Stomach (tissue), 9 donors: ENCODE data around the gene FBXO48. TPM values are rescaled to one million over a fixed set of nuclear protein-coding genes. Genes with fewer than 3 reads are reported as not detected.
A peak's percentile ranks its signal among the peaks of the same experiment; 100 is the strongest.

Experiments
- DNase-seq, 2 donors: peaks; one replicate each; pipeline versions ENCODE4 v3.0.0 to v3.0.0-alpha.2; 2013 to 2019
- H3K27ac ChIP-seq, 5 donors: fragments of 200-600 bp in 4 of 5; sonication (generic) in 4 of 5; one replicate each; pipeline ENCODE4 v1.5.1; 2013 to 2019; ENCODE audit warnings: mild to moderate bottlenecking in 1 of 5, moderate library complexity in 1 of 5
- H3K27me3 ChIP-seq, 3 donors: fragments of 200-600 bp; sonication (generic); one replicate each; pipeline ENCODE4 v1.5.1; 2017 to 2019; ENCODE audit warnings: mixed run types in 1 of 3
- H3K36me3 ChIP-seq, 4 donors: fragments of 200-600 bp; sonication (generic); 1 replicate in 3 of 4; 2 replicates in 1 of 4; pipeline ENCODE4 v1.5.1; 2016 to 2019
- H3K4me1 ChIP-seq, 4 donors: fragments of 200-600 bp; sonication (generic); one replicate each; pipeline ENCODE4 v1.5.1; 2016 to 2019
- H3K4me3 ChIP-seq, 4 donors: fragments of 200-600 bp; sonication (generic) in 3 of 4; one replicate each; pipeline ENCODE4 v1.5.1; 2016 to 2019; ENCODE audit warnings: mild to moderate bottlenecking in 1 of 4
- H3K9me3 ChIP-seq, 4 donors: fragments of 200-600 bp; sonication (generic); one replicate each; pipeline ENCODE4 v1.5.1; 2016 to 2019
- CTCF ChIP-seq, 7 experiments: fragments of 450-650 bp in 4 of 7; fragments of 200-600 bp in 3 of 7; sonication (generic) in 3 of 7; IDR thresholded peaks; one replicate each; pipeline ENCODE4 v1.5.1; 2016 to 2019; ENCODE audit warnings: antibody characterized with exemption in 7 of 7, control low read depth in 2 of 7, mild to moderate bottlenecking in 1 of 7
- EP300 ChIP-seq: sonication (generic); formaldehyde crosslinking; IDR thresholded peaks from one replicate; pipeline ENCODE4 v1.6.1; 2017; ENCODE audit warnings: antibody characterized with exemption
- POLR2A ChIP-seq, 4 donors: fragments of 450-650 bp; IDR thresholded peaks; one replicate each; pipeline ENCODE4 v1.6.1; 2016; ENCODE audit warnings: antibody characterized with exemption in 4 of 4, control low read depth in 2 of 4, mild to moderate bottlenecking in 1 of 4, moderate library complexity in 1 of 4
- POLR2AphosphoS5 ChIP-seq, 3 donors: sonication (generic); formaldehyde crosslinking; IDR thresholded peaks; one replicate each; pipeline ENCODE4 v1.6.1; 2016; ENCODE audit warnings: antibody characterized with exemption in 3 of 3
- WGBS, 5 donors: extraction: QIAGEN DNeasy Blood & Tissue Kit in 3 of 5; methylation state at CpG; one replicate each; pipeline versions ENCODE4 v1.1.5 to v1.1.7; 2013 to 2018; 5-methylcytosine and 5-hydroxymethylcytosine counted together
- intact Hi-C: fragments of 100-400 bp; cut with DNase I; formaldehyde crosslinking; loops from one replicate; pipeline ENCODE4 v1.15.1; 2023; ENCODE audit warnings: low total_unique reads
- polyA plus RNA-seq, 3 donors: library from polyadenylated mRNA; stranded (reverse); fragments of 200-250 nt; gene quantifications; one replicate each; pipeline ENCODE4 v1.2.3, GENCODE V29; 2013
- total RNA-seq, 5 donors: library from RNA; depleted of rRNA; stranded (reverse); fragments of >200 nt; gene quantifications; one replicate each; pipeline versions ENCODE4 v1.1.0 to v1.2.3, GENCODE V29; 2014 to 2016
- donor health status: healthy with polysubstance abuse.
- donor health status: Bipolar disorder and iron deficiency.
- donor health status: healthy.

FBXO48 gene
- total and polyA plus RNA-seq, 8 donors: 0.43 to 1.2 (median 0.58) TPM; not detected in 1

- peak overlapping the region; percentile 57 to 94 (median 82) for H3K4me3 ChIP-seq
- TF ChIP-seq CTCF (IDR thresholded peaks at IDR 0.05) (peak in 1 of 7 experiments; percentile 23), POLR2AphosphoS5 (IDR thresholded peaks at IDR 0.05) (no peak), EP300 (no peak), POLR2A (IDR thresholded peaks at IDR 0.05) (no peak)
- intact Hi-C loops: loop anchor here (10.0 kb wide), 1 partner anchor 248 kb away; no protein-coding TSS in a partner anchor
- no peaks in the 10 kb centered on the region for H3K36me3 ChIP-seq
- H3K27me3 ChIP-seq: no peaks in the 10 kb centered on the region
- peak overlapping the region; percentile 68 to 94 (median 89) for H3K27ac ChIP-seq
- H3K4me1 ChIP-seq: peaks cover 0 to 34% (median 14%) of the 10 kb centered on the region in 4 donors
- DNase-seq: peak in 1 of 2 donors; percentile 55
- 1 to 6% (median 5%) methylated on average over 11 of the region's 11 CpGs for WGBS, 5 donors
- H3K9me3 ChIP-seq: no peaks in the 10 kb centered on the region
Observed at GRCh38 chr2:68466361-68466777, 725 bp downstream of the FBXO48 start.

- TF ChIP-seq CTCF (IDR thresholded peaks at IDR 0.05): no peak
- no peak for TF ChIP-seq EP300
- TF ChIP-seq POLR2A (IDR thresholded peaks at IDR 0.05): no peak
- no peak for TF ChIP-seq POLR2AphosphoS5 (IDR thresholded peaks at IDR 0.05)
- Histone ChIP-seq H3K4me3 (no peak overlapping the region), H3K36me3 (no peaks in the 10 kb centered on the region), H3K27ac (no peak overlapping the region), H3K27me3 (no peaks in the 10 kb centered on the region), H3K9me3 (no peaks in the 10 kb centered on the region), H3K4me1 (peaks cover 0 to 34% (median 14%) of the 10 kb centered on the region in 4 donors)
- DNase-seq: no peak
- 80 to 91% (median 89%) methylated on average over 7 of the region's 7 CpGs for WGBS, 5 donors
- intact Hi-C loops: loop anchor here (10.0 kb wide), 1 partner anchor 250 kb away; no protein-coding TSS in a partner anchor
Observed at GRCh38 chr2:68465081-68465916, 1.8 kb downstream of the FBXO48 start.

GRCh38 chr2:68464651-68465050, 2.4 kb downstream of the FBXO48 start:
- intact Hi-C loops: loop anchor here (10.0 kb wide), 1 partner anchor 250 kb away; no protein-coding TSS in a partner anchor
- peaks cover 0 to 34% (median 14%) of the 10 kb centered on the region in 4 donors for H3K4me1 ChIP-seq
- H3K4me3 ChIP-seq: no peak overlapping the region
- WGBS, 5 donors: 87 to 94% (median 90%) methylated on average over 5 of the region's 5 CpGs
- no peak overlapping the region for H3K27ac ChIP-seq
- H3K36me3 ChIP-seq: no peaks in the 10 kb centered on the region
- TF ChIP-seq EP300 (no peak), CTCF (IDR thresholded peaks at IDR 0.05) (no peak), POLR2AphosphoS5 (IDR thresholded peaks at IDR 0.05) (no peak), POLR2A (IDR thresholded peaks at IDR 0.05) (no peak)
- no peak for DNase-seq
- no peaks in the 10 kb centered on the region for H3K9me3 ChIP-seq
- no peaks in the 10 kb centered on the region for H3K27me3 ChIP-seq

GRCh38 chr2:68463287-68463877, 3.7 kb downstream of the FBXO48 start:
- no peaks in the 10 kb centered on the region for H3K9me3 ChIP-seq
- WGBS, 5 donors: 0 to 1% (median 0%) methylated on average over 1 of the region's 1 CpG
- no peak overlapping the region for H3K27ac ChIP-seq
- no peaks in the 10 kb centered on the region for H3K27me3 ChIP-seq
- no peak overlapping the region for H3K4me3 ChIP-seq
- H3K36me3 ChIP-seq: no peaks in the 10 kb centered on the region
- intact Hi-C loops: loop anchor here (10.0 kb wide), 1 partner anchor 251 kb away; no protein-coding TSS in a partner anchor
- DNase-seq: peak in 1 of 2 donors; percentile 82
- TF ChIP-seq CTCF (IDR thresholded peaks at IDR 0.05) (peak in 5 of 7 experiments; percentile 34 to 73 (median 61)), EP300 (no peak)
- peaks cover 0 to 31% (median 12%) of the 10 kb centered on the region in 4 donors for H3K4me1 ChIP-seq
